Measurements from ENCODE around the gene TRAM1L1.

DNA sequence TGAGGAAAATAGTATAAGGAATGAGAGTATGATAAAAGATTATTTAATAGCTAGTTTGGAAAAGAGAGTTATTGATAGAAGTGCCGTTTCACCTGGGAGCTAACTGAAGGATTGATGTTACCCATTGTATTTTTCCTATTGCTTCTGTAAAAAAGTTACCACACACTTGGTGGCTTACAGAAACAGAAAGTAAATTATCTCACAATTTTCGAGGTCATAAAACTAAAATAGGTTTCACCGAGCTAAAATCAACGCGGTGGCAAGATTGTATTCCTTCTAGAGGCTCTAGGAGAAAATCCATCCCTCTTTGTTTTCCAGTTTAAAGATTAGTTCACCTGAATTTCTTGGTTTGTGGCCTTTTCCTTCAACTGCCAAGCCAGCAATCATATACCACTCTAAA is 11.1 kb upstream of the TRAM1L1 start:
- no peak for TF ChIP-seq EZH2phosphoT487 (IDR thresholded peaks at IDR 0.05; ENCODE audit: insufficient read depth, low read depth)
- no peak for TF ChIP-seq EZH2 (IDR thresholded peaks at IDR 0.05; ENCODE audit: insufficient read depth, poor library complexity, severe bottlenecking)
